OCI-LY7 (cell line): ENCODE data around the gene AKAP10. TPM values are rescaled to one million over a fixed set of nuclear protein-coding genes. Genes with fewer than 3 reads are reported as not detected.

ENCODE experiments used
- BruUV-seq: library from RNA; stranded (reverse); fragments of 400-500 nt; replicated peaks from 2 replicates; lab custom pipeline; 2021; lab: Mats Ljungman, UMichigan
- CTCF ChIA-PET: fragments of 300-600 bp; sonication (Branson Sonifier 250); formaldehyde crosslinking; loops from one replicate; lab custom pipeline; 2022; ENCODE audit warnings: antibody characterized with exemption; ENCODE audit not compliant: unreplicated experiment; lab: Charles Lee
- POLR2A ChIA-PET: fragments of 300-600 bp; sonication (Branson Sonifier 250); formaldehyde crosslinking; loops from one replicate; lab custom pipeline; 2022; ENCODE audit warnings: antibody characterized with exemption; lab: Charles Lee
- DNase-seq: peaks from one replicate; pipeline ENCODE4 v3.0.0-alpha.2; 2015; ENCODE audit warnings: low spot score
- H2AFZ ChIP-seq: fragments of 200-600 bp; sonication (generic), shearing (Covaris generic); 2 replicates; pipeline ENCODE4 v1.6.1; 2014; ENCODE audit warnings: mild to moderate bottlenecking, antibody characterized with exemption, low read length, moderate library complexity
- H3K27ac ChIP-seq: fragments of 200-600 bp; sonication (generic); 2 replicates; pipeline ENCODE4 v1.5.1; 2014; ENCODE audit warnings: mixed run types, low read depth, mild to moderate bottlenecking, moderate library complexity, low read length, inconsistent platforms; ENCODE audit not compliant: poor library complexity, severe bottlenecking
- H3K36me3 ChIP-seq: fragments of 200-600 bp; sonication (generic); 2 replicates; pipeline ENCODE4 v1.6.1; 2014; ENCODE audit warnings: mild to moderate bottlenecking, antibody characterized with exemption, low read length, moderate library complexity, mixed read lengths; ENCODE audit not compliant: insufficient read depth
- H3K4me1 ChIP-seq: fragments of 200-600 bp; sonication (generic); 2 replicates; pipeline ENCODE4 v1.5.1; 2014; ENCODE audit warnings: mild to moderate bottlenecking, low read length; ENCODE audit not compliant: insufficient read depth, poor library complexity, severe bottlenecking
- H3K4me2 ChIP-seq: fragments of 200-600 bp; sonication (generic); 2 replicates; pipeline ENCODE4 v1.6.1; 2014; ENCODE audit warnings: mild to moderate bottlenecking, low read length
- H3K4me3 ChIP-seq: fragments of 200-600 bp; sonication (generic); 2 replicates; pipeline ENCODE4 v1.5.1; 2014; ENCODE audit warnings: mild to moderate bottlenecking, low read depth, low read length; ENCODE audit not compliant: poor library complexity, severe bottlenecking
- H3K79me2 ChIP-seq: fragments of 200-600 bp; sonication (generic); 2 replicates; pipeline ENCODE4 v1.6.1; 2016; ENCODE audit warnings: low read depth, mild to moderate bottlenecking, low read length, moderate library complexity, mixed read lengths; ENCODE audit not compliant: insufficient read depth
- H3K9me2 ChIP-seq: fragments of 200-600 bp; sonication (generic); 2 replicates; pipeline ENCODE4 v1.6.1; 2016; ENCODE audit warnings: mild to moderate bottlenecking, low read length, mixed read lengths; ENCODE audit not compliant: insufficient read depth
- H3K9me3 ChIP-seq: fragments of 200-600 bp; sonication (generic); 2 replicates; pipeline ENCODE4 v1.6.1; 2014; ENCODE audit warnings: mild to moderate bottlenecking, mixed run types, low read length, mixed read lengths
- H4K20me1 ChIP-seq: fragments of 200-600 bp; sonication (generic); 2 replicates; pipeline ENCODE4 v1.6.1; 2014; ENCODE audit warnings: mild to moderate bottlenecking, antibody characterized with exemption, low read length, moderate library complexity, mixed read lengths; ENCODE audit not compliant: insufficient read depth
- CTCF ChIP-seq: fragments of 200-600 bp; sonication (generic); conservative IDR thresholded peaks from 2 replicates; pipeline ENCODE4 v1.5.1; 2014; ENCODE audit warnings: mild to moderate bottlenecking, antibody characterized with exemption, low read length, moderate library complexity, mixed read lengths
- EZH2phosphoT487 ChIP-seq: fragments of 200-600 bp; sonication (generic); IDR thresholded peaks from 2 replicates; pipeline ENCODE4 v1.6.1; 2018; ENCODE audit warnings: low read depth, borderline replicate concordance, mild to moderate bottlenecking, mixed run types, antibody characterized with exemption, low read length, moderate library complexity, mixed read lengths
- intact Hi-C: fragments of 100-400 bp; cut with micrococcal nuclease; formaldehyde crosslinking; loops from one replicate; pipeline ENCODE4 v1.10.0; 2022; ENCODE audit not compliant: unreplicated experiment
- total RNA-seq, 2 experiments: library from RNA; depleted of rRNA in 1 of 2; stranded (reverse); fragments of >200 nt in 1 of 2; shearing (Covaris generic) in 1 of 2; gene quantifications; 2 replicates each; pipeline ENCODE4 v1.2.3, GENCODE V29; 2014 to 2022

The AKAP10 gene
- total RNA-seq, 2 experiments from 2014 or later: 20.5 to 35.7 TPM

GRCh38 chr17:19876529-19877161, 101.0 kb downstream of the AKAP10 start:
- ChIA-PET CTCF (no interaction called here), POLR2A (no interaction called here)
- Histone ChIP-seq H3K9me2 (no peaks in the 10 kb centered on the region), H3K4me3 (no peak overlapping the region), H3K9me3 (no peaks in the 10 kb centered on the region), H3K79me2 (no peaks in the 10 kb centered on the region), H2AFZ (no peak overlapping the region), H3K4me2 (no peak overlapping the region), H3K27ac (no peak overlapping the region), H3K36me3 (no peaks in the 10 kb centered on the region), H4K20me1 (no peaks in the 10 kb centered on the region), H3K4me1 (no peaks in the 10 kb centered on the region)
- no TSS peak for BruUV-seq
- DNase-seq: no peak
- intact Hi-C loops: no loop called here
- TF ChIP-seq CTCF (no peak), EZH2phosphoT487 (no peak)

- no peak for DNase-seq
- Histone ChIP-seq H3K4me2 (no peak overlapping the region), H4K20me1 (no peaks in the 10 kb centered on the region), H3K4me3 (no peak overlapping the region), H3K9me3 (no peaks in the 10 kb centered on the region), H3K36me3 (no peaks in the 10 kb centered on the region), H2AFZ (no peak overlapping the region), H3K79me2 (no peaks in the 10 kb centered on the region), H3K9me2 (no peaks in the 10 kb centered on the region), H3K27ac (no peak overlapping the region), H3K4me1 (no peaks in the 10 kb centered on the region)
- BruUV-seq: no TSS peak
- intact Hi-C loops: no loop called here
- ChIA-PET POLR2A (no interaction called here), CTCF (no interaction called here)
- TF ChIP-seq CTCF: no peak
- no peak for TF ChIP-seq EZH2phosphoT487
These were observed 103.4 kb downstream of the AKAP10 start for GRCh38 chr17:19874256-19874655.

- ChIA-PET POLR2A (interaction anchor here (0.6 kb wide), 1 partner anchor 89 kb away, joined by 4 read pairs; no protein-coding TSS in a partner anchor), CTCF (no interaction called here)
- TF ChIP-seq EZH2phosphoT487 (no peak), CTCF (no peak)
- H3K4me1 ChIP-seq: no peaks in the 10 kb centered on the region
- no peaks in the 10 kb centered on the region for H3K9me2 ChIP-seq
- H3K36me3 ChIP-seq: no peaks in the 10 kb centered on the region
- H3K4me2 ChIP-seq: no peak overlapping the region
- intact Hi-C loops: no loop called here
- no peak overlapping the region for H3K4me3 ChIP-seq
- BruUV-seq: no TSS peak
- no peaks in the 10 kb centered on the region for H3K79me2 ChIP-seq
- no peak for DNase-seq
- H3K9me3 ChIP-seq: no peaks in the 10 kb centered on the region
- no peaks in the 10 kb centered on the region for H4K20me1 ChIP-seq
- H3K27ac ChIP-seq: no peak overlapping the region
- no peak overlapping the region for H2AFZ ChIP-seq
These were observed 104.3 kb downstream of the AKAP10 start for GRCh38 chr17:19873346-19873745.
